Mucosa of descending colon (tissue), 3 donors: ENCODE data around the gene PRKAR1B. TPM values are rescaled to one million over a fixed set of nuclear protein-coding genes. Genes with fewer than 3 reads are reported as not detected.

Experiments used
- ATAC-seq: fragments of 200-7000 bp; cut with Tn5 transposase; one replicate; pipeline ENCODE4 v1.9.1; 2020; ENCODE audit warnings: mild to moderate bottlenecking, moderate library complexity
- DNase-seq, 3 donors: peaks; one replicate each; pipeline ENCODE4 v3.0.0-alpha.2; 2020
- H3K36me3 ChIP-seq: fragments of 200-600 bp; one replicate; pipeline ENCODE4 v1.8.0; 2021; ENCODE audit warnings: low read depth, mild to moderate bottlenecking
- H3K4me1 ChIP-seq: fragments of 200-600 bp; one replicate; pipeline ENCODE4 v1.8.0; 2021; ENCODE audit warnings: low read depth, mild to moderate bottlenecking
- H3K4me3 ChIP-seq: fragments of 200-600 bp; one replicate; pipeline ENCODE4 v1.8.0; 2021; ENCODE audit warnings: mild to moderate bottlenecking
- H3K9me3 ChIP-seq: fragments of 200-600 bp; one replicate; pipeline ENCODE4 v1.8.0; 2021; ENCODE audit warnings: mild to moderate bottlenecking
- CTCF ChIP-seq: fragments of 200-600 bp; IDR thresholded peaks from one replicate; pipeline ENCODE4 v1.8.0; 2022; ENCODE audit warnings: antibody characterized with exemption, mild to moderate bottlenecking
- intact Hi-C, 2 donors: fragments of 100-400 bp; cut with DNase I in 1 of 2; cut with micrococcal nuclease in 1 of 2; formaldehyde crosslinking; loops; one replicate each; pipeline versions ENCODE4 v1.11.0 to v1.11.1; 2022; cut with DNase I, micrococcal nuclease
- total RNA-seq, 3 donors: library from RNA; stranded (reverse); fragmentation: NEBNext Ultra II Directional in 2 of 3; extraction: Animal tissue kit (Norgen Biotek cat#: 25700) in 2 of 3; gene quantifications; one replicate each; pipeline versions ENCODE4 v1.2.1 to v1.2.4, GENCODE V29; 2021 to 2023
- donor health status: DM: no; HTN: no; CAD: no; lungs with moderate emphysema.
- donor health status: DM: no; HTN: no; CAD: no.
- donor health status: DM: no; HTN: yes; CAD: no.

The PRKAR1B gene
- total RNA-seq, 3 donors from 2014 or later = 10.1 to 24.5 (median 24.4) TPM

DNA sequence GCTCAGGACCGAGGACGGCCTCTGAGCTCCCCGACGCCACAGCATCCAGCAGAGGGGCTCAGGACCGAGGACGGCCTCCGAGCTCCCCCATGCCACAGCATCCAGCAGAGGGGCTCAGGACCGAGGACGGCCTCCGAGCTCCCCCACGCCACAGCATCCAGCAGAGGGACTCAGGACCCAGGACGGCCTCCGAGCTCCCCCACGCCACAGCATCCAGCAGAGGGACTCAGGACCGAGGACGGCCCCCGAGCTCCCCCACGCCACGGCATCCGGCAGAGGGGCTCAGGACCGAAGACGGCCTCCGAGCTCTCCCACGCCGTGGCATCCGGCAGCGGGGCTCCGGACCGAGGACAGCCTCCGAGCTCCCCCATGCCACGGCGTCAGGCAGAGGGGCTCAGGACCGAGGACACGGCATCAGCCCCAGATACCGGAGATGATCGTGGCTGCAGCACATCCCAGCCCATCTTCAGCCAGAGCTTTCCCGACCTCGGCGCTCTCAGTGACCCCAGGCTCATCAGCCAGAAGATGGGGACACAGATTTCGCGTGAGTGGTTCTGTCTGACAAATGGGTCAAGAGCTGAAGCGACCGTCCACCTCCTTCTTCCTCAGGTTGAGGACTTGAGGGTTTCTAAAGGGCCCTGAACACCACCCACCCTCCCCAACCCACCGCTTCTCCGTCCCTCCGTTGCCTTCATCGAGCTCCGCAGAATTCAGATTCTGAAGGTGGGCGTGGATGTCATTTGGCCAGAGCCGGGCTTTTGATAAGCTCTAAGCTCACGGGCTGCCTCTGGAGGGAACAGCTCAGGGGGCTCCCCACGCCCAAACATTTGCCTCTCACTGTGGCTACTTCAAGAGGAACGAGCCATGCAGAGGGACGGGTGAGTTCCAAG, 56.3 kb downstream of the PRKAR1B start:
- TF ChIP-seq CTCF = no peak
- no peaks in the 10 kb centered on the region for H3K9me3 ChIP-seq
- intact Hi-C loops = no loop called here
- H3K4me3 ChIP-seq = no peak overlapping the region
- no peak for ATAC-seq
- no peaks in the 10 kb centered on the region for H3K4me1 ChIP-seq
- peak in 1 of 3 donors; percentile 14 for DNase-seq
- no peaks in the 10 kb centered on the region for H3K36me3 ChIP-seq

DNA sequence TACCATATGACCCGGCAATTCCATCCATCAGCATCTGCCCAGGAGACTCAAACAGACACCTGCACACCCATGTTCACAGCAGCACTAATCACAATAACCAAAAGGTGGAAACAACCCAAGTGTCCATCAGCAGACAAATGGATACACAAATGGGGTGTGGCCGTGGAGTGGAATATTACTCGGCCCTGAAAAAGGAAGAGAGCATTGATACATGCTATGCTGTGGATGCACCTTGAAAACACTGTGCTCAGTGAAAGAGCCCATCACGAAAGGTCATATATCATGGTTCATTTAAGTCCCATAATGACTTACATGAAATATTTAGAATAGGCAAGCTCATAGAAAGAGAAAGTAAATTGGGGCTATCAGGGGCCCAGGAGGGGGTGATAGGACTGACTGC, 58.1 kb downstream of the PRKAR1B start:
- Histone ChIP-seq H3K4me3 (no peak overlapping the region), H3K36me3 (no peaks in the 10 kb centered on the region), H3K4me1 (no peaks in the 10 kb centered on the region), H3K9me3 (no peaks in the 10 kb centered on the region)
- DNase-seq (no peak), ATAC-seq (no peak)
- intact Hi-C loops = no loop called here
- TF ChIP-seq CTCF = no peak

DNA sequence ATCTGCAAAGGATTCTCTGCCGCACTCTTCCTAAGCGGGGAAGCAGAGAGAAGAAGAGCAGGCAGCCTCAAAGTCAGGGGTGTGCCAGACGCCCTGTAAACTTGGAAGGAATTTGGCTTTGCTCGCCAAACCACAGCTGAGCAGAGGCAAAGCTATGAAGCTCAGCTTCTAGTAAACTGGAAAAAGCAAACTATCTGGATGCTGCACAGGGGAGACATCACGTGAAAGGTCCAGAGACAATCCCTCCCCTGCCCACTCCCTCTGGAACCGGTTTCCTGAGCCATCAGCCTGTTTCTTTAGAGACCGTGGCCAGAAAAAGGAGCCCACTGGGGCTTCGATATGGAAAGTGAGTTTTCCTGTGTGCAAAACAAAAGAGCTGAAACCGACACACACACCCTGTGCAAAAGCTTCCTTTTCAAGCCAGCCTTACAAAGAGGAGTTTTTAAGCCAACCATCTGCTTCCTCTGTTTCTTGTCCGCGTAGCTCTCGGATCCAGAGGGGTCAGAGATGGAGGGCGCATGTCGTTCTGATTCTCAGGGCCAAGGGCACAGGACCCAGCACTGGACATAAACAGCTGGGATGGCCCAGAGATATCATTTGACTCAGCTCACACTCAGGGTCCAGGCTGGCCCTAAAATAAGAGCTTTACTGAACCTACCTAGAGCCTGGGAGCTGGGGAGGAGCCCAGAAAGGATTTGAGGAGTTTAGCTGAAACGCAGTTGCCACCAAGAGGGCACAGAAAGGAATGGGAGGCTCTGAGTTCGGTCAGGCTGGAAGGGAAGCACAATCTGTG, 58.7 kb downstream of the PRKAR1B start:
- peak; percentile 33 for ATAC-seq
- H3K36me3 ChIP-seq = no peaks in the 10 kb centered on the region
- no peak for TF ChIP-seq CTCF
- intact Hi-C loops = no loop called here
- H3K4me3 ChIP-seq = no peak overlapping the region
- DNase-seq = peak in 1 of 3 donors; percentile 26
- H3K4me1 ChIP-seq = no peaks in the 10 kb centered on the region
- H3K9me3 ChIP-seq = no peaks in the 10 kb centered on the region

DNA sequence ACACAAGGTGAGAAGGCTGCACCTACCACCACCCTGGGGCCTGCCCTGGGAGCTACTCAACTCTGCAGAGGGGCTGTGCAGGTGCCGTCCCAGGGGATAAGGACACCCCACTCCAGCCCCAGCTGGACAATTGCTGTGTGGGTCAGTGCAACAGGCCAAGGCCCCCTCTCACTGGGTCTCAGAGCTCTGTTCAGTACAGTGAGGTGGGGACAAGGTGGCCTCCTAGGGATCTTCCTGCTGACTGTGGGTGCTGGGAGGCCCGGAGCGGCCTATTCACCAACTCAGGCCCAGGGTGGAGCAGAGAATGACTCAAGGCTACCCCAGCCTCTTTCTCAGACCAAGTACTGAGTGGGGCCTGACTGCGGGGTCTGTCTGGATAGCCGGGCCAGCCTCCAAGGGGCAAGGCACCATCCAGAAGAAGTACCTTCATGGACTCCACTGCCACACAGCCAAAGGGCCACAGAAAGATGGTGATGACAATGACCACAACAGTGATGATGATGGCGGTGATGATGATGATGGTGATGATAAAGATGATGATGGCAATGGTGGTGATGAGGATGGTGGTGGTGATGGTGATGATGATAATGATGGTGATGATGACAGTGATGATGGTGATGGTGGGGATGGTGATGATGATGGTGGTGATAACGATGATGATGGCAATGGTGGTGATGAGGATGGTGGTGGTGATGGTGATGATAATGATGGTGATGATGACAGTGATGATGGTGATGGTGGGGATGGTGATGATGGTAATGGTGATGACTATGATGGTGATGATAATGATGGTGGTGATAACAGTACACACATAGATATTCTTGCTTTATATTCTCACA, 60.4 kb downstream of the PRKAR1B start:
- Histone ChIP-seq H3K4me3 (no peak overlapping the region), H3K4me1 (no peaks in the 10 kb centered on the region), H3K9me3 (no peaks in the 10 kb centered on the region), H3K36me3 (no peaks in the 10 kb centered on the region)
- TF ChIP-seq CTCF = no peak
- intact Hi-C loops = no loop called here
- ATAC-seq (no peak), DNase-seq (peak in 1 of 3 donors; percentile 9)

DNA sequence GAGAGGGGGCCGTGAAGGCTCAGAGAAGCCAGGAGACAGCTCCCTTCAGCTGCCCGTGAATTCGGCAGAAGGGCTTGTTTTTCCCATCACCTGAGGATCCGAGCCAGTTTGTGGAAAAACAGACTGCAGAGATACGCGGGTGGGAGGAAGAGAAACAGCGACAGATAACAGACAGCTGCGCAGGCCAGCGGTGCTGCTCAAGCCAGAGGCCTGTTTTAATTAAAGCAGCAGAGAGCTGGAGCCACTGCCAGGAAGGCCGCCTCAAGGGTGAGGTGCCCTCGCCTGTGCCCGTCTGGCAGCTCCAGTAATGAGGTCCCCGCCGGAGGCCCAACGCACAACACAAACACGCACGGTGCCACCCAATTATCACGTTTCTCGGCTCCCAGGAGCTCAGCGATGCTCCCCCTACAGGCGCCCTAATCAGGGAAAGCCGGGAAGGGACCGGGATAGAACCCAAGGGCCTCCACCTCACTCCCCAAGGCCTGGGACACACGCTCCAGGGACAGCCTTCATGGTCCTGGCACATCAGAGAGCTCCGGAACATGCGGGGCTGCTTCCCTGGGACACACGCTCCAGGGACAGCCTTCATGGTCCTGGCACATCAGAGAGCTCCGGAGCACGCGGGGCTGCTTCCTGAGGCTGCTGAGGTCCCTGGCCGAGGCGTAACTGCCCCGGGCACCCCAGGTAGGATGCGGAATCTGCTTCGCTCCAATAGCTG, 61.2 kb downstream of the PRKAR1B start:
- Histone ChIP-seq H3K4me1 (no peaks in the 10 kb centered on the region), H3K4me3 (no peak overlapping the region), H3K9me3 (no peaks in the 10 kb centered on the region), H3K36me3 (no peaks in the 10 kb centered on the region)
- intact Hi-C loops = no loop called here
- peak in 1 of 3 donors; percentile 18 for DNase-seq
- no peak for ATAC-seq
- TF ChIP-seq CTCF = no peak
